Measurements from ENCODE around the gene ZFYVE28.

GRCh38 chr4:2241410-2242353 is 176.8 kb downstream of the ZFYVE28 start, which contains the start of the genes HAUS3 and POLN:
- TF ChIP-seq CTCF (conservative IDR thresholded peaks at IDR 0.05 in 1 of 2, IDR thresholded peaks at IDR 0.05 in 1 of 2; ENCODE audit: extremely low read depth in 1 of 2, insufficient read depth in 1 of 2, low read depth in 1 of 2, low read length in 2 of 2) (peak in 1 of 2 donors; percentile 3), EZH2 (IDR thresholded peaks at IDR 0.05; ENCODE audit: borderline replicate concordance, low read length) (no peak)

Measured in mammary epithelial cell (primary cell).